ENCODE data around the gene MSL3B.

GRCh38 chr2:233837694-233838229 lies 30.4 kb downstream of the MSL3B start:
- no peak for TF ChIP-seq SPI1 (IDR thresholded peaks at IDR 0.05; ENCODE audit: low read depth, low read length)
- TF ChIP-seq POLR2A (IDR thresholded peaks at IDR 0.05; ENCODE audit: low read depth, low read length): no peak
- TF ChIP-seq POU2F2 (IDR thresholded peaks at IDR 0.05; ENCODE audit: low read depth, low read length): no peak
- no peak for TF ChIP-seq POLR2AphosphoS5 (IDR thresholded peaks at IDR 0.05; ENCODE audit: low read depth, low read length)
- no peak for TF ChIP-seq TAF1 (IDR thresholded peaks at IDR 0.05; ENCODE audit: low read depth, low read length)

All from GM12891 (cell line).